Body of pancreas (tissue), 4 donors: ENCODE results near the gene IKBKE. TPM values are rescaled to one million over a fixed set of nuclear protein-coding genes. Genes with fewer than 3 reads are reported as not detected.
A peak's percentile ranks its signal among the peaks of the same experiment; 100 is the strongest.

Experiments
- ATAC-seq: fragments of 150-250 bp; one replicate; pipeline ENCODE4 v1.9.1; 2016
- DNase-seq, 4 donors: peaks; one replicate each; pipeline ENCODE4 v3.0.0-alpha.2; 2019
- H3K27ac ChIP-seq, 4 donors: fragments of 200-600 bp; sonication (generic); 1 replicate in 3 of 4; 2 replicates in 1 of 4; pipeline versions ENCODE4 v1.5.1 to v1.6.1; 2016 to 2019; ENCODE audit warnings: mild to moderate bottlenecking in 1 of 4, mixed read lengths in 1 of 4, moderate library complexity in 1 of 4
- H3K27me3 ChIP-seq, 2 donors: fragments of 200-600 bp; sonication (generic); one replicate each; pipeline ENCODE4 v1.6.0; 2016; ENCODE audit warnings: mild to moderate bottlenecking in 1 of 2
- H3K36me3 ChIP-seq, 2 donors: fragments of 200-600 bp; sonication (generic); replicated peaks in 1 of 2; 2 replicates each; pipeline ENCODE4 v1.5.1; 2016; ENCODE audit warnings: low read depth in 2 of 2; ENCODE audit not compliant: insufficient read depth in 1 of 2
- H3K4me1 ChIP-seq: fragments of 200-600 bp; sonication (generic); one replicate; pipeline ENCODE4 v1.6.0; 2016
- H3K4me3 ChIP-seq, 2 donors: fragments of 200-600 bp; sonication (generic); 1 replicate in 1 of 2; 2 replicates in 1 of 2; pipeline ENCODE4 v1.5.1; 2016 to 2019
- H3K9me3 ChIP-seq, 3 donors: fragments of 200-600 bp; sonication (generic); 1 replicate in 2 of 3; 2 replicates in 1 of 3; pipeline ENCODE4 v1.5.1; 2016
- CTCF ChIP-seq, 7 experiments: fragments of 450-650 bp in 4 of 7; fragments of 200-600 bp in 3 of 7; sonication (generic) in 3 of 7; IDR thresholded peaks; one replicate each; pipeline ENCODE4 v1.5.1; 2016 to 2019; ENCODE audit warnings: antibody characterized with exemption in 7 of 7
- POLR2A ChIP-seq, 3 donors: fragments of 450-650 bp; IDR thresholded peaks; one replicate each; pipeline ENCODE4 v1.6.1; 2016; ENCODE audit warnings: antibody characterized with exemption in 3 of 3, mild to moderate bottlenecking in 2 of 3
- WGBS, 2 donors: methylation state at CpG; one replicate each; pipeline ENCODE4 v1.1.5; 2017; 5-methylcytosine and 5-hydroxymethylcytosine counted together
- intact Hi-C: fragments of 100-400 bp; cut with DNase I; formaldehyde crosslinking; loops from one replicate; pipeline ENCODE4 v1.15.1; 2023
- total RNA-seq, 2 donors: library from RNA; depleted of rRNA; stranded (reverse); fragments of >200 nt; gene quantifications; one replicate each; pipeline ENCODE4 v1.1.0, GENCODE V29; 2016

IKBKE gene
- total RNA-seq, 2 donors from 2014 or later: 5.4 to 10.2 TPM

DNA sequence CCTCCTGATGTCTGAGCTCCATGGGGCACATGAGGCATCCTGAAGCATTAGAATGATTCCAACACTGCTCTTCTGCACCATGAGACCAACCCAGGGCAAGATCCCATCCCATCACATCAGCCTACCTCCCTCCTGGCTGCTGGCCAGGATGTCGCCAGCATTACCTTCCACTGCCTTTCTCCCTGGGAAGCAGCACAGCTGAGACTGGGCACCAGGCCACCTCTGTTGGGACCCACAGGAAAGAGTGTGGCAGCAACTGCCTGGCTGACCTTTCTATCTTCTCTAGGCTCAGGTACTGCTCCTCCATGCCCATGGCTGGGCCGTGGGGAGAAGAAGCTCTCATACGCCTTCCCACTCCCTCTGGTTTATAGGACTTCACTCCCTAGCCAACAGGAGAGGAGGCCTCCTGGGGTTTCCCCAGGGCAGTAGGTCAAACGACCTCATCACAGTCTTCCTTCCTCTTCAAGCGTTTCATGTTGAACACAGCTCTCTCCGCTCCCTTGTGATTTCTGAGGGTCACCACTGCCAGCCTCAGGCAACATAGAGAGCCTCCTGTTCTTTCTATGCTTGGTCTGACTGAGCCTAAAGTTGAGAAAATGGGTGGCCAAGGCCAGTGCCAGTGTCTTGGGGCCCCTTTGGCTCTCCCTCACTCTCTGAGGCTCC lies 26.0 kb downstream of the IKBKE start:
- 9 to 10% methylated on average over 5 to 6 of the region's 6 CpGs for WGBS, 2 donors
- H3K4me1 ChIP-seq: peaks cover 39% of the 10 kb centered on the region
- no peaks in the 10 kb centered on the region for H3K36me3 ChIP-seq
- H3K27ac ChIP-seq: peak overlapping the region; percentile 82 to 91 (median 90)
- no peak overlapping the region for H3K4me3 ChIP-seq
- H3K27me3 ChIP-seq: no peaks in the 10 kb centered on the region
- intact Hi-C loops: loop anchor here (10.0 kb wide), 2 partner anchors 49 to 169 kb away; no protein-coding TSS in a partner anchor
- ATAC-seq: peak; percentile 92
- peak; percentile 98 to 100 (median 99) for DNase-seq
- no peaks in the 10 kb centered on the region for H3K9me3 ChIP-seq
- TF ChIP-seq CTCF (IDR thresholded peaks at IDR 0.05): no peak
- peak in 2 of 3 donors; percentile 24 to 25 for TF ChIP-seq POLR2A (IDR thresholded peaks at IDR 0.05)

DNA sequence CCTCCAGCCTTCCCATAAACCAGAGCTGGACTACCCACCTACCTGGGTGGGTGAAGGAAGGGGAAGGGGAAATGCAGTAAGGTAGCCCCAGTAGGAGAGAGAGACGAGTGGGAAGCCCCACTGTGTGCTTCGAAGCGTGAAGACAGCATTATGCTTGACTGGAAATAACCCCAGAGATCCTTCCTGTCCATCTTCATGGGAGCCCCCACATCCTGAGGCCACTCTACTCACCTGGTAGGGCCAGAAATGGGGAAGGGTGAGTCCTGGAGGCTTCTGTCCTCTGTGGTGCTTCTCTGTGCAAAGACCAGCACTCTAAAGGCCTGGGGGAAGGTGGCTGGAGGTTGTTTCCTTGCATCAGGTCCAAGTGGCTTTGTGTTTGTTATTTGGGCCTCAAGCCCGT lies 27.1 kb downstream of the IKBKE start:
- Histone ChIP-seq H3K36me3 (no peaks in the 10 kb centered on the region), H3K27ac (peak overlapping the region; percentile 82 to 91 (median 90)), H3K27me3 (no peaks in the 10 kb centered on the region), H3K4me3 (no peak overlapping the region), H3K9me3 (no peaks in the 10 kb centered on the region), H3K4me1 (peaks cover 50% of the 10 kb centered on the region)
- ATAC-seq (no peak), DNase-seq (no peak)
- 63 to 70% methylated on average over 3 to 4 of the region's 4 CpGs for WGBS, 2 donors
- intact Hi-C loops: loop anchor here (10.0 kb wide), 2 partner anchors 47 to 167 kb away; no protein-coding TSS in a partner anchor
- TF ChIP-seq POLR2A (IDR thresholded peaks at IDR 0.05): no peak
- TF ChIP-seq CTCF (IDR thresholded peaks at IDR 0.05): no peak

GRCh38 chr1:206497774-206498173 lies 27.5 kb downstream of the IKBKE start:
- Histone ChIP-seq H3K27me3 (no peaks in the 10 kb centered on the region), H3K36me3 (no peaks in the 10 kb centered on the region), H3K27ac (peak overlapping the region in 3 of 4 donors; percentile 90 to 91 (median 91)), H3K9me3 (no peaks in the 10 kb centered on the region), H3K4me3 (no peak overlapping the region), H3K4me1 (peaks cover 51% of the 10 kb centered on the region)
- ATAC-seq: no peak
- no peak for DNase-seq
- intact Hi-C loops: loop anchor here (10.0 kb wide), 2 partner anchors 47 to 167 kb away; no protein-coding TSS in a partner anchor
- TF ChIP-seq POLR2A (IDR thresholded peaks at IDR 0.05): no peak
- no peak for TF ChIP-seq CTCF (IDR thresholded peaks at IDR 0.05)
- 86 to 100% methylated on average over 1 to 3 of the region's 3 CpGs for WGBS, 2 donors

- Histone ChIP-seq H3K36me3 (no peaks in the 10 kb centered on the region), H3K4me3 (no peak overlapping the region), H3K4me1 (peaks cover 58% of the 10 kb centered on the region), H3K27me3 (no peaks in the 10 kb centered on the region), H3K9me3 (no peaks in the 10 kb centered on the region), H3K27ac (no peak overlapping the region)
- no peak for DNase-seq
- TF ChIP-seq CTCF (IDR thresholded peaks at IDR 0.05) (no peak), POLR2A (IDR thresholded peaks at IDR 0.05) (no peak)
- WGBS, 2 donors: 92 to 97% methylated on average over 2 of the region's 2 CpGs
- ATAC-seq: no peak
- intact Hi-C loops: loop anchor here (10.0 kb wide), 2 partner anchors 46 to 166 kb away; no protein-coding TSS in a partner anchor
Observed at GRCh38 chr1:206498685-206499084, 28.4 kb downstream of the IKBKE start.

DNA sequence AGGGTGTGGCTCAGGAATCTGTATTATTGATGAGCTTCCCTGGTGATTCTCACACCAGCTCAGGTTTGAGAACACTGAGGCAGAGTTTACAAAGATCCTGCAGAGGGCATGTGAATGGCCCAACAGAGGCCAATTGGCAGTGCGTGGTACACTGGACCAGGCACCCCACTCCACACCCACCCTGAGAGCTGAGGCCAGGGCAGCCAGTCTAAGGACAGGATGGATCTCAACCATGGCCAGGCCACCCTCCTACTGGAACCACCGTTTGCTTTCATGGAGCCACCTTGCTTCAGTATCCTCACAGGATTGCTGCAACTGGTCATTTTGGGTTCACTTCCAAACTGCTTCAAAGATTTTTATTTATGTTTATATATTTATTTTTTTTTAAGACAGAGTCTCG lies 29.8 kb downstream of the IKBKE start:
- H3K36me3 ChIP-seq: no peaks in the 10 kb centered on the region
- H3K4me1 ChIP-seq: peaks cover 57% of the 10 kb centered on the region
- DNase-seq (no peak), ATAC-seq (no peak)
- H3K27ac ChIP-seq: no peak overlapping the region
- H3K9me3 ChIP-seq: no peaks in the 10 kb centered on the region
- no peaks in the 10 kb centered on the region for H3K27me3 ChIP-seq
- intact Hi-C loops: no loop called here
- 100% methylated on average over 3 of the region's 3 CpGs for WGBS, 2 donors
- no peak for TF ChIP-seq CTCF (IDR thresholded peaks at IDR 0.05)
- no peak for TF ChIP-seq POLR2A (IDR thresholded peaks at IDR 0.05)
- H3K4me3 ChIP-seq: no peak overlapping the region
